PC-9 (cell line): Measurements from ENCODE around the gene WFIKKN2.

ENCODE experiments used
- CTCF ChIP-seq: fragments of 200-600 bp; sonication (generic); conservative IDR thresholded peaks from 2 replicates; pipeline ENCODE4 v1.6.1; 2017; ENCODE audit warnings: mixed run types, antibody characterized with exemption, mild to moderate bottlenecking, moderate library complexity
- EZH2 ChIP-seq: fragments of 200-600 bp; sonication (generic); IDR thresholded peaks from 2 replicates; pipeline ENCODE4 v1.8.0; 2017; ENCODE audit warnings: antibody characterized with exemption, low read depth

- TF ChIP-seq EZH2, result no peak
- TF ChIP-seq CTCF, result peak; percentile 83
Measured at GRCh38 chr17:50841949-50842354, 6.6 kb downstream of the WFIKKN2 start.
